Ishikawa (cell line): ENCODE results near the gene HOXB9.

Experiments
- CEBPB ChIP-seq: IDR thresholded peaks from 2 replicates; pipeline ENCODE4 v1.6.1; 2012
- CREB1 ChIP-seq: IDR thresholded peaks from 2 replicates; pipeline ENCODE4 v1.6.1; 2012; ENCODE audit warnings: low read depth
- EGR1 ChIP-seq: IDR thresholded peaks from 2 replicates; pipeline ENCODE4 v1.6.1; 2012
- EP300 ChIP-seq: IDR thresholded peaks from 2 replicates; pipeline ENCODE4 v1.6.1; 2012; ENCODE audit warnings: borderline replicate concordance
- FOXM1 ChIP-seq: IDR thresholded peaks from 2 replicates; pipeline ENCODE4 v1.6.1; 2012; ENCODE audit warnings: low read depth, borderline replicate concordance
- MAX ChIP-seq: IDR thresholded peaks from 2 replicates; pipeline ENCODE4 v1.6.1; 2012
- NFIC ChIP-seq: IDR thresholded peaks from 2 replicates; pipeline ENCODE4 v1.6.1; 2012
- RAD21 ChIP-seq: IDR thresholded peaks from 2 replicates; pipeline ENCODE4 v1.6.1; 2012; ENCODE audit warnings: low read depth
- REST ChIP-seq: IDR thresholded peaks from 2 replicates; pipeline ENCODE4 v1.6.1; 2012; ENCODE audit warnings: low read depth, mild to moderate bottlenecking
- TAF1 ChIP-seq: IDR thresholded peaks from 2 replicates; pipeline ENCODE4 v1.6.1; 2012; ENCODE audit warnings: low read depth, mild to moderate bottlenecking
- TCF12 ChIP-seq: IDR thresholded peaks from 2 replicates; pipeline ENCODE4 v1.6.1; 2012; ENCODE audit warnings: low read depth
- TEAD4 ChIP-seq: IDR thresholded peaks from 2 replicates; pipeline ENCODE4 v1.6.1; 2012
- USF1 ChIP-seq: IDR thresholded peaks from 2 replicates; pipeline ENCODE4 v1.6.1; 2012
- YY1 ChIP-seq: IDR thresholded peaks from 2 replicates; pipeline ENCODE4 v1.6.1; 2012; ENCODE audit warnings: low read depth
- ZBTB7A ChIP-seq: IDR thresholded peaks from 2 replicates; pipeline ENCODE4 v1.6.1; 2012; ENCODE audit warnings: low read depth

Gene HOXB9

GRCh38 chr17:48630009-48630924, 4.1 kb upstream of the HOXB9 start:
- no peak for TF ChIP-seq TAF1
- no peak for TF ChIP-seq CREB1
- no peak for TF ChIP-seq YY1
- TF ChIP-seq FOXM1: no peak
- no peak for TF ChIP-seq REST
- no peak for TF ChIP-seq TEAD4
- no peak for TF ChIP-seq TCF12
- no peak for TF ChIP-seq MAX
- TF ChIP-seq RAD21: no peak
- no peak for TF ChIP-seq EGR1
- no peak for TF ChIP-seq ZBTB7A
- no peak for TF ChIP-seq NFIC
- TF ChIP-seq USF1: no peak
- TF ChIP-seq CEBPB: no peak
- no peak for TF ChIP-seq EP300

GRCh38 chr17:48629411-48629759, 3.2 kb upstream of the HOXB9 start:
- TF ChIP-seq EGR1 (no peak), EP300 (no peak), TEAD4 (no peak)

GRCh38 chr17:48628649-48629410, 2.7 kb upstream of the HOXB9 start:
- TF ChIP-seq EP300 (no peak), CEBPB (no peak), EGR1 (no peak), ZBTB7A (no peak), TCF12 (no peak), YY1 (no peak), TAF1 (no peak), FOXM1 (no peak), TEAD4 (no peak), REST (no peak)

- no peak for TF ChIP-seq USF1
- no peak for TF ChIP-seq TAF1
- no peak for TF ChIP-seq EP300
- no peak for TF ChIP-seq NFIC
- no peak for TF ChIP-seq TEAD4
- no peak for TF ChIP-seq REST
- TF ChIP-seq MAX: no peak
- TF ChIP-seq RAD21: no peak
- no peak for TF ChIP-seq TCF12
Observed at GRCh38 chr17:48627623-48628521, 1.7 kb upstream of the HOXB9 start.
